HFF-Myc (cell line): Measurements from ENCODE around the gene KCNK13.

ENCODE experiments used
- DNase-seq: peaks from one replicate; pipeline ENCODE4 v3.0.0-alpha.2; 2011; ENCODE audit warnings: low read depth; ENCODE audit errors: extremely low read depth
- H3K4me3 ChIP-seq: replicated peaks from 2 replicates; pipeline ENCODE4 v1.5.1; 2011; ENCODE audit warnings: low read depth, mild to moderate bottlenecking, control low read depth, low read length
- TF ChIP-seq, protein P1 (sequence below): IDR thresholded peaks from 2 replicates; pipeline ENCODE4 v1.5.1; 2012; ENCODE audit warnings: mild to moderate bottlenecking, low read depth, low read length, control low read depth; ENCODE audit errors: missing control alignments

KCNK13 gene

DNA sequence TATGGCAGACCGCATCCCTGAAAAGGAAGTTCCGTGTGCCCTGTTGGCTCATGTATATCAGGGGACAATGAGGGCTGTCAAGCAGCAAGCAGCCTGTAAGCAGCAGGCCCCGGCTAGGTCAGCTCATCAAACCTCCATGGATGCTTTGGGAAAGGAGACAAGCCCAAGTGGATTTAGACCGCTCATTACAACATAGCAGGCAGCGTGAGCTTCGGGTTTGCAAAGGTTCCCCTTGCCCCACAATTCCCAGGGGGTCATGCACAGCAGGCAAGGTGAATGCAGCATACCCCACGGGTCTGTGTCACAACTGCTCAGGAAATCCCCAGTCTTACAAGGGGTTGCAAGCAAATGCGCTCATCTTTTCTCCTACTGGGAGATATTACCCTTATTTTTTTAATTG lies 54.6 kb downstream of the KCNK13 start:
- H3K4me3 ChIP-seq: no peak overlapping the region
- no peak for DNase-seq
- TF ChIP-seq, protein P1, sequence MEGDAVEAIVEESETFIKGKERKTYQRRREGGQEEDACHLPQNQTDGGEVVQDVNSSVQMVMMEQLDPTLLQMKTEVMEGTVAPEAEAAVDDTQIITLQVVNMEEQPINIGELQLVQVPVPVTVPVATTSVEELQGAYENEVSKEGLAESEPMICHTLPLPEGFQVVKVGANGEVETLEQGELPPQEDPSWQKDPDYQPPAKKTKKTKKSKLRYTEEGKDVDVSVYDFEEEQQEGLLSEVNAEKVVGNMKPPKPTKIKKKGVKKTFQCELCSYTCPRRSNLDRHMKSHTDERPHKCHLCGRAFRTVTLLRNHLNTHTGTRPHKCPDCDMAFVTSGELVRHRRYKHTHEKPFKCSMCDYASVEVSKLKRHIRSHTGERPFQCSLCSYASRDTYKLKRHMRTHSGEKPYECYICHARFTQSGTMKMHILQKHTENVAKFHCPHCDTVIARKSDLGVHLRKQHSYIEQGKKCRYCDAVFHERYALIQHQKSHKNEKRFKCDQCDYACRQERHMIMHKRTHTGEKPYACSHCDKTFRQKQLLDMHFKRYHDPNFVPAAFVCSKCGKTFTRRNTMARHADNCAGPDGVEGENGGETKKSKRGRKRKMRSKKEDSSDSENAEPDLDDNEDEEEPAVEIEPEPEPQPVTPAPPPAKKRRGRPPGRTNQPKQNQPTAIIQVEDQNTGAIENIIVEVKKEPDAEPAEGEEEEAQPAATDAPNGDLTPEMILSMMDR: no peak

DNA sequence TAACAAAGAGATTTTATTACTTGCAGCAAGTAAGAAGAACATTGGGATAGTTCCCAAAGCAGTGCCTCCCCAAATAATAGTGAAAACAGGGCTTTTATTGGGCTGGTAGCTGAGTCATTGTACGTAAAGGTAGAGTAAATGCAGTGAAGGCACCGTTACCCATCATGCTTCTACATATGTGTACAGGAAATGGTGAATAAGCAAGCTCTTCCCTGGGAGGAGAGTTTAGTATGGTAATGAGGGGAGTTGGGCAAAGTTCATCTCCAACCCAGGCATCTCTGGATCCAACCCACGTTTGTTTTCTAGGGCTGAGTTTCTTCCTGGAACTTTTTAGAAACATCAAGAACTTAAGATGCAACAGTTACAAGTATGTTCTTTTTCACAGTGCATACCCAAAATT lies 56.2 kb downstream of the KCNK13 start:
- DNase-seq: no peak
- H3K4me3 ChIP-seq: no peak overlapping the region
- TF ChIP-seq, protein P1: no peak

DNA sequence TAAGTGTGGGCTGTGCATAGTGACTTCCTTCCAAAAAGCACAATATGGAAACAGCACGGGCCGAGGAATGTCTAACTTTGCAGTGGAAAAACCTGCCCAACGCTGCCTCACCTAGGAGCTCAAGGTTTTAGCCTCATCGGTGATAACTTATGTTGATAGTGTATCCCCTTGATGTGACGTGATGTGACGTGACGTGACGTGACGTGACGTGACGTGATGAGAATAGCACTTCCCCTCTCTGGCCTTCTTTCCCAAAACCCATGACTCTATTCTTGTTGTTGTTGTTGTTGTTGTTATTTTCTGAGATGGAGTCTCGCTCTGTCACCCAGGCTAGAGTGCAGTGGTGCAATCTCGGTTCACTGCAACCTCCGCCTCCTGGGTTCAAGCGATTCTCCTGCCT lies 64.5 kb downstream of the KCNK13 start:
- no peak for DNase-seq
- no peak overlapping the region for H3K4me3 ChIP-seq
- TF ChIP-seq, protein P1: no peak

DNA sequence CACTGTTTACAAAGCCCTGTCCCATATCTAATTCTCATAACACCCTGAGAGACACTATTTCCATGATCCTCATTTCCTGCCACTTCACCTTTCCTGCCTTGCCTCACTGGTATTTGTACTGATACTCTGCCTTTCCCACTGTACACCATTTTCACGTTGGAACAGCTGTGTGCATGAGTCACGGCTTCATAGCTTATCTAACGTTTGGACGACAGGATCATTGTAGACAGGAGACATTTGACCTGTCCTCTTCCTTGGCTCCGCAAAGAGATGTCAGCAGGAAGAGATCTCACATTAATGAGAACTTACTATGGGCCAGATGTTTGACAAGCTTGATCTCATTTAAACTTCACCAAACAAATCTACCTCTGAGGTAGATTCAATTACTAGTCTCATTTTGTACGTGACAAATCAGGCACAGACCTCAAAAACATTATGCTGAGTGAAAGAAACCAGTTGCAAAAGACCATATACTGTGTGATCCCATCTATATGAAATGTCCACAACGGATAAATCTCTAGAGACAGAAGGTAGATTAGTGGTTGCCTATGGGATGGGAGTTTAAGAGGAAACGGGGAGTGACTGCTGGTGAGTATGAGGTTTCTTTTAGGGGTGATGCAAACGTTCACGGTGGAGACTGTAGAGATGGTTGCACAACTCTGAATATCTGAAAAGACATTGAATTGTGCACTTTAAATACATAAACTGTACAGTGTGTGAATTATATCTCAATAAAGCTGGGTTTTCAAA lies 71.2 kb downstream of the KCNK13 start:
- H3K4me3 ChIP-seq: no peak overlapping the region
- TF ChIP-seq, protein P1: no peak
- no peak for DNase-seq

DNA sequence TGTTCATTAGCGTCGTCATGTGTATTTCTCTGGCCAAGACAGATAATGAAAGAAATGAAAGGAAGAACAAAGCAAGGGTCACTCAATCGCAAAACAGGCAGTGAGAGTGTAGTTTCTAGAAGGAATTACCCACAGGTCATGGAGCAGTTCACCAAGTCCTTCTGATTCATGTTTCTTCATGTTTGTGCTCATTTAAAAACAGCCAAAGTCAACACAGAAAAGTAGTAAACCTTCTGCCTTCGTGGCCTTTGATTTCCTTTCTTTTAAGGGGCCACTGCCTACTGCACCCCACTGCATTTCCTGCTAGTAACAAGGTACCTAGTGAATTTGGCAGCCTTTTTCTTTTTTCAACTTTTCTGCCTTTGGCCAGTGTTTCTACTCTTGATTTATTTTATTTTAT lies 75.1 kb downstream of the KCNK13 start:
- DNase-seq: no peak
- TF ChIP-seq, protein P1: no peak
- H3K4me3 ChIP-seq: no peak overlapping the region

DNA sequence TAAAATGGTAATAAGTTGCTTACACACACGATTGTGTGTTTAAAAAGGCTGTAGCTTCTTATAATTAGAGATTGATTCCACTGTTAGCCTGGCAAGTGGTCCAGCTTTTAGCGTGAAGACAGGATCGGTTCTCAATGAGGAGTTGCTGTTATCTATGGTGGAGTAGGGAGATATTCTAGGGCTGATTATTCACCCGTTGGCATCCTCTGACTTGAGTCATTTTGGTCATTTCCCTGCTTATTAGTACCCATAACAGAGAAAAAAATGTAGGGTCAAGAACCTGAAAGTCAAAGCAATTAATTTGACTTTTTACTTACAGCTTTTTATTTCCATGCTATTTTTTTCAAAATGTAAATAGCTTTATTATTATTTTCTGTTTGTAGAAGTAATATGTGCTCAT lies 76.0 kb downstream of the KCNK13 start:
- H3K4me3 ChIP-seq: no peak overlapping the region
- no peak for DNase-seq
- TF ChIP-seq, protein P1: no peak

DNA sequence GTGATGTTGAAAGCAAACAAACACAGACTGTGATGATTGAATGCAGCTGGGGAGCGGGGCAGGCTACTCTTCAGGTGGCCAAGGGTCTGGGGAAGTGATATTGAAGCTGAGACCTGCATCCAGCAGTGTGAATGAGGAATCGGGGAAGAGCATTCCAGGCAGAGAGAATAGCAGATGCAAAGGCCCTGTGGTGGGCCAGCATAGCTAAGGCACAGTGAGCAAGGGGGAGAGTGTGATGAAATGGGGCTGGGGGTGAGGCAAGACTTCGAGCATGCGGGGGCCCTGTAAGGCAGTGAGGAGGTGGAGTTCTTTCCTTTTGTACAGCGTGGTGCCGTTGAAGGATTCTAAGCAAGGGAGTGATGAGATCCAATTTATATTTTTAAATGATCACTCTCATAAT lies 77.4 kb downstream of the KCNK13 start:
- DNase-seq: no peak
- no peak overlapping the region for H3K4me3 ChIP-seq
- TF ChIP-seq, protein P1: no peak
